OCI-LY3 (cell line): ENCODE measurements around the gene PCSK5.

Experiments used
- H2AFZ ChIP-seq: fragments of 200-600, 300-600 bp; shearing (Covaris generic); 2 replicates; pipeline ENCODE4 v1.6.0; 2014; ENCODE audit warnings: antibody characterized with exemption, low read depth, low read length
- H3K27ac ChIP-seq: fragments of 200-600, 300-600 bp; sonication (generic); 2 replicates; pipeline ENCODE4 v1.5.1; 2014; ENCODE audit warnings: mild to moderate bottlenecking, low read length, moderate library complexity, mixed read lengths
- H3K27me3 ChIP-seq: fragments of 200-600, 300-600 bp; sonication (generic); 2 replicates; pipeline ENCODE4 v1.6.1; 2014; ENCODE audit warnings: low read depth, low read length, mixed read lengths
- H3K36me3 ChIP-seq: fragments of 200-600, 300-600 bp; sonication (generic); replicated peaks from 2 replicates; pipeline ENCODE3; 2014; ENCODE audit warnings: low read depth, low read length, mixed read lengths
- H3K4me1 ChIP-seq: fragments of 300-600, 200-600 bp; sonication (generic); 2 replicates; pipeline ENCODE4 v1.6.1; 2014; ENCODE audit warnings: low read length, mixed read lengths
- H3K4me2 ChIP-seq: fragments of 200-600, 300-600 bp; sonication (generic); 2 replicates; pipeline ENCODE4 v1.6.1; 2014; ENCODE audit warnings: low read length, mixed read lengths
- H3K4me3 ChIP-seq: fragments of 300-600, 200-600 bp; sonication (generic); 2 replicates; pipeline ENCODE4 v1.5.1; 2014; ENCODE audit warnings: antibody characterized with exemption, mild to moderate bottlenecking, low read length, moderate library complexity
- H3K79me2 ChIP-seq: fragments of 300-600, 200-600 bp; shearing (Covaris generic); 2 replicates; pipeline ENCODE4 v1.6.1; 2014; ENCODE audit warnings: mild to moderate bottlenecking, low read length, mixed read lengths
- H3K9ac ChIP-seq: fragments of 300-600, 200-600 bp; shearing (Covaris generic); 2 replicates; pipeline ENCODE4 v1.6.0; 2014; ENCODE audit warnings: mild to moderate bottlenecking, low read length, moderate library complexity
- H3K9me3 ChIP-seq: fragments of 200-600, 300-600 bp; shearing (Covaris generic); 2 replicates; pipeline ENCODE4 v1.6.1; 2014; ENCODE audit warnings: low read length, mixed read lengths; ENCODE audit not compliant: insufficient read depth
- H4K20me1 ChIP-seq: fragments of 200-600, 300-600 bp; sonication (generic); 2 replicates; pipeline ENCODE4 v1.6.1; 2016; ENCODE audit warnings: low read length, mixed read lengths; ENCODE audit not compliant: insufficient read depth
- CTCF ChIP-seq: fragments of 200-600, 300-600 bp; sonication (generic); IDR thresholded peaks from 2 replicates; pipeline ENCODE4 v1.5.1; 2014; ENCODE audit warnings: antibody characterized with exemption, low read length, low read depth
- EZH2phosphoT487 ChIP-seq: fragments of 200-600 bp; shearing (Covaris generic); IDR thresholded peaks from 2 replicates; pipeline ENCODE4 v1.6.1; 2018; ENCODE audit warnings: antibody characterized with exemption, mixed run types, low read depth

Gene PCSK5

GRCh38 chr9:75993434-75993833 is 103.0 kb downstream of the PCSK5 start:
- no peak overlapping the region for H3K4me3 ChIP-seq
- H3K9me3 ChIP-seq, result no peaks in the 10 kb centered on the region
- no peak overlapping the region for H2AFZ ChIP-seq
- H4K20me1 ChIP-seq, result no peaks in the 10 kb centered on the region
- TF ChIP-seq EZH2phosphoT487, result no peak
- no peak for TF ChIP-seq CTCF
- H3K36me3 ChIP-seq, result no peaks in the 10 kb centered on the region
- no peak overlapping the region for H3K9ac ChIP-seq
- H3K4me2 ChIP-seq, result no peak overlapping the region
- H3K79me2 ChIP-seq, result no peaks in the 10 kb centered on the region
- H3K27ac ChIP-seq, result no peak overlapping the region
- H3K27me3 ChIP-seq, result no peaks in the 10 kb centered on the region
- H3K4me1 ChIP-seq, result no peaks in the 10 kb centered on the region

GRCh38 chr9:75995066-75995465 is 104.6 kb downstream of the PCSK5 start:
- TF ChIP-seq CTCF (no peak), EZH2phosphoT487 (no peak)
- no peaks in the 10 kb centered on the region for H3K9me3 ChIP-seq
- H3K27me3 ChIP-seq, result no peaks in the 10 kb centered on the region
- no peak overlapping the region for H2AFZ ChIP-seq
- no peak overlapping the region for H3K4me3 ChIP-seq
- no peak overlapping the region for H3K27ac ChIP-seq
- no peaks in the 10 kb centered on the region for H3K79me2 ChIP-seq
- no peaks in the 10 kb centered on the region for H3K36me3 ChIP-seq
- no peak overlapping the region for H3K9ac ChIP-seq
- no peak overlapping the region for H3K4me2 ChIP-seq
- no peaks in the 10 kb centered on the region for H3K4me1 ChIP-seq
- H4K20me1 ChIP-seq, result no peaks in the 10 kb centered on the region

- Histone ChIP-seq H3K9ac (no peak overlapping the region), H3K36me3 (no peaks in the 10 kb centered on the region), H4K20me1 (no peaks in the 10 kb centered on the region), H3K27ac (no peak overlapping the region), H3K79me2 (no peaks in the 10 kb centered on the region), H3K9me3 (no peaks in the 10 kb centered on the region), H3K27me3 (no peaks in the 10 kb centered on the region), H3K4me2 (no peak overlapping the region), H2AFZ (no peak overlapping the region), H3K4me3 (no peak overlapping the region), H3K4me1 (no peaks in the 10 kb centered on the region)
- TF ChIP-seq EZH2phosphoT487 (no peak), CTCF (no peak)
These were observed 106.3 kb downstream of the PCSK5 start for GRCh38 chr9:75996726-75997125.

GRCh38 chr9:75997206-75997605 is 106.7 kb downstream of the PCSK5 start:
- Histone ChIP-seq H3K27ac (no peak overlapping the region), H4K20me1 (no peaks in the 10 kb centered on the region), H3K9ac (no peak overlapping the region), H3K4me2 (no peak overlapping the region), H3K27me3 (no peaks in the 10 kb centered on the region), H3K36me3 (no peaks in the 10 kb centered on the region), H3K4me1 (no peaks in the 10 kb centered on the region), H2AFZ (no peak overlapping the region), H3K4me3 (no peak overlapping the region), H3K79me2 (no peaks in the 10 kb centered on the region), H3K9me3 (no peaks in the 10 kb centered on the region)
- no peak for TF ChIP-seq CTCF
- no peak for TF ChIP-seq EZH2phosphoT487
